Calu3 (cell line): ENCODE results near the gene NEO1. TPM values are rescaled to one million over a fixed set of nuclear protein-coding genes. Genes with fewer than 3 reads are reported as not detected.

Experiments used
- BruUV-seq: library from RNA; stranded (reverse); fragments of 400-500 nt; replicated peaks from 2 replicates; lab custom pipeline; 2021; lab: Mats Ljungman, UMichigan
- CTCF ChIA-PET: fragments of 300-600 bp; sonication (Branson Sonifier 250); formaldehyde crosslinking; loops from one replicate; lab custom pipeline; 2022; ENCODE audit warnings: antibody characterized with exemption; lab: Charles Lee
- DNase-seq: peaks from one replicate; pipeline ENCODE4 v3.0.0; 2022
- H3K27ac Mint-ChIP-seq: one replicate; pipeline ENCODE4 v1.8.0; 2022; ENCODE audit warnings: mixed read lengths; ENCODE audit not compliant: unreplicated experiment
- H3K27me3 Mint-ChIP-seq: one replicate; pipeline ENCODE4 v1.8.0; 2022; ENCODE audit warnings: mixed read lengths; ENCODE audit not compliant: unreplicated experiment
- H3K36me3 Mint-ChIP-seq: one replicate; pipeline ENCODE4 v1.8.0; 2022; ENCODE audit warnings: mild to moderate bottlenecking, moderate library complexity, mixed read lengths; ENCODE audit not compliant: insufficient read depth, unreplicated experiment
- H3K4me1 Mint-ChIP-seq: one replicate; pipeline ENCODE4 v1.8.0; 2022; ENCODE audit warnings: mild to moderate bottlenecking, low read depth, mixed read lengths; ENCODE audit not compliant: unreplicated experiment
- H3K4me3 Mint-ChIP-seq: one replicate; pipeline ENCODE4 v1.8.0; 2022; ENCODE audit warnings: mild to moderate bottlenecking, low read depth, moderate library complexity, mixed read lengths; ENCODE audit not compliant: unreplicated experiment
- H3K9me3 Mint-ChIP-seq: one replicate; pipeline ENCODE4 v1.8.0; 2022; ENCODE audit warnings: low read depth, mixed read lengths; ENCODE audit not compliant: unreplicated experiment
- CTCF ChIP-seq: fragments of 200-600 bp; IDR thresholded peaks from one replicate; pipeline ENCODE4 v1.8.0; 2022; ENCODE audit warnings: antibody characterized with exemption; ENCODE audit not compliant: unreplicated experiment
- intact Hi-C: fragments of 100-400 bp; cut with micrococcal nuclease; formaldehyde crosslinking; loops from one replicate; pipeline ENCODE4 v1.10.0; 2022; ENCODE audit not compliant: unreplicated experiment
- total RNA-seq: library from RNA; stranded (reverse); gene quantifications from 2 replicates; pipeline ENCODE4 v1.2.3, GENCODE V29; 2022

The NEO1 gene
- total RNA-seq, 1 experiment from 2014 or later: 20.4 TPM

DNA sequence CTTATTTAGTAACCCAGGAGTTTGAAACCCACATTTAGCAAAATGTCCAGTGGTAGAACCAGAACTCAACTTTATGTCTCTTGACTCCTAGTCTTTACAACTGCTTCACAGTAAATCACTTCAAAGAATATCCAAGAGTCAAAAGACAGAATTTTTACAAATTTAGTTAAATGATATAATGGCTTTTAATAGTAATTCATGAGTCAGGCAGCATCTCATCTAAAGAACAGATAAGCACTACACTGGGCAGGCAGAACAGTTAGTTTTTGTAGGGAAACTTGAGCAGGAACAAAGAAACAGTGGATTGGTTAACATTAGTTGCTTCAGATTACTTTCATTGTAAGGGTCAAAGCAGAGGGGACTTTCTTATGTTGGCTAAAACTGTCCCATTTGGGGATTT lies 120.2 kb downstream of the NEO1 start:
- intact Hi-C loops: no loop called here
- Mint-ChIP-seq H3K27me3 (no peaks in the 10 kb centered on the region), H3K4me3 (no peak overlapping the region), H3K27ac (no peak overlapping the region), H3K9me3 (no peaks in the 10 kb centered on the region), H3K4me1 (no peaks in the 10 kb centered on the region), H3K36me3 (no peaks in the 10 kb centered on the region)
- DNase-seq: no peak
- CTCF ChIA-PET: no interaction called here
- BruUV-seq: no TSS peak
- TF ChIP-seq CTCF: no peak

GRCh38 chr15:73174171-73174570 lies 121.9 kb downstream of the NEO1 start:
- DNase-seq: no peak
- H3K36me3 Mint-ChIP-seq: no peaks in the 10 kb centered on the region
- TF ChIP-seq CTCF: no peak
- intact Hi-C loops: no loop called here
- H3K4me1 Mint-ChIP-seq: no peaks in the 10 kb centered on the region
- H3K27ac Mint-ChIP-seq: no peak overlapping the region
- BruUV-seq: no TSS peak
- no peaks in the 10 kb centered on the region for H3K9me3 Mint-ChIP-seq
- H3K27me3 Mint-ChIP-seq: no peaks in the 10 kb centered on the region
- H3K4me3 Mint-ChIP-seq: no peak overlapping the region
- CTCF ChIA-PET: interaction anchor here (0.6 kb wide), 1 partner anchor 607 kb away, joined by 3 read pairs; no protein-coding TSS in a partner anchor

- no peaks in the 10 kb centered on the region for H3K27me3 Mint-ChIP-seq
- no peaks in the 10 kb centered on the region for H3K9me3 Mint-ChIP-seq
- H3K4me1 Mint-ChIP-seq: no peaks in the 10 kb centered on the region
- TF ChIP-seq CTCF: no peak
- no peak for DNase-seq
- H3K27ac Mint-ChIP-seq: no peak overlapping the region
- intact Hi-C loops: no loop called here
- H3K4me3 Mint-ChIP-seq: no peak overlapping the region
- BruUV-seq: no TSS peak
- CTCF ChIA-PET: no interaction called here
- H3K36me3 Mint-ChIP-seq: no peaks in the 10 kb centered on the region
Measured at GRCh38 chr15:73175382-73175781, 123.1 kb downstream of the NEO1 start.

- CTCF ChIA-PET: no interaction called here
- no peaks in the 10 kb centered on the region for H3K27me3 Mint-ChIP-seq
- no peaks in the 10 kb centered on the region for H3K36me3 Mint-ChIP-seq
- no peak overlapping the region for H3K27ac Mint-ChIP-seq
- no peaks in the 10 kb centered on the region for H3K4me1 Mint-ChIP-seq
- intact Hi-C loops: no loop called here
- H3K4me3 Mint-ChIP-seq: no peak overlapping the region
- no peak for DNase-seq
- TF ChIP-seq CTCF: no peak
- H3K9me3 Mint-ChIP-seq: peaks cover 4% of the 10 kb centered on the region
- BruUV-seq: no TSS peak
Measured at GRCh38 chr15:73176598-73176997, 124.3 kb downstream of the NEO1 start.
